ENCODE measurements around the gene STEAP1B.

The STEAP1B gene

GRCh38 chr7:22418251-22419046, 81.5 kb downstream of the STEAP1B start:
- H3K9me3 ChIP-seq (ENCODE audit: insufficient read depth, low read depth, low read length): no peaks in the 10 kb centered on the region
- WGBS (ENCODE audit: extremely low coverage, insufficient coverage, insufficient read length): no CpG with 5 or more reads among the region's 6 CpGs

DNA sequence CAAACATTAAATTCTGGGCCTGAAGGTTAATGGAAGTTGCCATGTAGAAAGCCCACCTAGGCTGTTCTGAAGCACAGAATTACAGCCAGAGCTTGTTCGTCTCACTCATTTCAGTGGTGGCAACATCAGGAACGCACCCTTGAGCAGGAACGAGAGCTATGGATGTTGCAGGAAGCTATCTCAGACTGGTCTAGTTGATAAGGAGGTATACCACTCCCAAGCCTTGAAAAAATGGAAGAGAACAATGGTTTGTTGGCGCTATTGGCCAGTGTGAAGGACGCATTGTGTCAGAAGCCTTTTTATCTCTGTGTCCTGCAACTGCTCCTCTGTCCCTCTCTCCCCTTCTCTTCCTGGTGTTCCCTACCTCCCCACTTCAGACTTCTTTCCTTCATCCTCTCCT, 82.1 kb downstream of the STEAP1B start:
- Histone ChIP-seq H3K79me2 (ENCODE audit: control insufficient read depth, insufficient read depth, low read length, poor library complexity) (no peaks in the 10 kb centered on the region), H3K4me1 (ENCODE audit: control insufficient read depth in 1 of 2, insufficient read depth in 2 of 2, low read length in 2 of 2) (no peaks in the 10 kb centered on the region), H4K12ac (ENCODE audit: low read depth, low read length) (no peak overlapping the region), H2AK5ac (ENCODE audit: low read length) (no peak overlapping the region), H3K9me3 (ENCODE audit: insufficient read depth, low read depth, low read length) (no peaks in the 10 kb centered on the region), H3K27me3 (ENCODE audit: insufficient read depth, low read length) (no peaks in the 10 kb centered on the region), H3K36me3 (ENCODE audit: control insufficient read depth in 1 of 2, insufficient read depth in 2 of 2, low read length in 2 of 2) (no peaks in the 10 kb centered on the region), H3K14ac (ENCODE audit: low read length) (no peak overlapping the region), H3K27ac (ENCODE audit: low read depth, low read length) (no peak overlapping the region), H2BK120ac (ENCODE audit: insufficient read depth, low read length, poor library complexity) (no peak overlapping the region), H2BK5ac (ENCODE audit: low read depth, low read length, poor library complexity) (no peak overlapping the region), H3K4me3 (ENCODE audit: low read depth, low read length) (no peak overlapping the region), H2BK12ac (ENCODE audit: low read length) (no peak overlapping the region), H2AFZ (ENCODE audit: insufficient read depth, low read length, poor library complexity) (no peak overlapping the region), H3K4me2 (ENCODE audit: low read length) (no peak overlapping the region), H3K79me1 (ENCODE audit: low read length) (no peaks in the 10 kb centered on the region), H3K9ac (ENCODE audit: low read length) (no peak overlapping the region), H4K91ac (ENCODE audit: low read depth, low read length) (no peak overlapping the region), H3K23ac (ENCODE audit: low read length) (no peak overlapping the region), H4K8ac (ENCODE audit: low read depth, low read length) (no peak overlapping the region), H3K4ac (ENCODE audit: low read depth, low read length) (no peak overlapping the region), H3K18ac (ENCODE audit: low read length) (no peak overlapping the region)
- no peak for DNase-seq
- no CpG with 5 or more reads among the region's 5 CpGs for WGBS (ENCODE audit: extremely low coverage, insufficient coverage, insufficient read length)

More at GRCh38 chr7:22418251-22419046, 81.5 kb downstream of the STEAP1B start:
- Histone ChIP-seq H4K12ac (ENCODE audit: low read depth, low read length) (no peak overlapping the region), H2BK5ac (ENCODE audit: low read depth, low read length, poor library complexity) (no peak overlapping the region), H3K9ac (ENCODE audit: low read length) (no peak overlapping the region), H3K79me2 (ENCODE audit: control insufficient read depth, insufficient read depth, low read length, poor library complexity) (no peaks in the 10 kb centered on the region), H4K8ac (ENCODE audit: low read depth, low read length) (no peak overlapping the region), H2BK120ac (ENCODE audit: insufficient read depth, low read length, poor library complexity) (no peak overlapping the region), H2BK12ac (ENCODE audit: low read length) (no peak overlapping the region), H3K36me3 (ENCODE audit: control insufficient read depth in 1 of 2, insufficient read depth in 2 of 2, low read length in 2 of 2) (no peaks in the 10 kb centered on the region), H3K14ac (ENCODE audit: low read length) (no peak overlapping the region), H4K91ac (ENCODE audit: low read depth, low read length) (no peak overlapping the region), H3K4ac (ENCODE audit: low read depth, low read length) (no peak overlapping the region), H2AK5ac (ENCODE audit: low read length) (no peak overlapping the region), H3K4me1 (ENCODE audit: control insufficient read depth in 1 of 2, insufficient read depth in 2 of 2, low read length in 2 of 2) (no peaks in the 10 kb centered on the region), H3K4me3 (ENCODE audit: low read depth, low read length) (no peak overlapping the region), H3K27ac (ENCODE audit: low read depth, low read length) (no peak overlapping the region), H3K79me1 (ENCODE audit: low read length) (no peaks in the 10 kb centered on the region), H3K27me3 (ENCODE audit: insufficient read depth, low read length) (no peaks in the 10 kb centered on the region), H3K4me2 (ENCODE audit: low read length) (no peak overlapping the region), H2AFZ (ENCODE audit: insufficient read depth, low read length, poor library complexity) (no peak overlapping the region), H3K18ac (ENCODE audit: low read length) (no peak overlapping the region), H3K23ac (ENCODE audit: low read length) (no peak overlapping the region)
- no peak for DNase-seq

- Histone ChIP-seq H2AFZ (ENCODE audit: insufficient read depth, low read length, poor library complexity) (no peak overlapping the region), H3K27ac (ENCODE audit: low read depth, low read length) (no peak overlapping the region), H3K79me1 (ENCODE audit: low read length) (no peaks in the 10 kb centered on the region), H3K23ac (ENCODE audit: low read length) (no peak overlapping the region), H2BK5ac (ENCODE audit: low read depth, low read length, poor library complexity) (no peak overlapping the region), H3K4ac (ENCODE audit: low read depth, low read length) (no peak overlapping the region), H3K14ac (ENCODE audit: low read length) (no peak overlapping the region), H4K91ac (ENCODE audit: low read depth, low read length) (no peak overlapping the region), H3K18ac (ENCODE audit: low read length) (no peak overlapping the region), H3K36me3 (ENCODE audit: control insufficient read depth in 1 of 2, insufficient read depth in 2 of 2, low read length in 2 of 2) (no peaks in the 10 kb centered on the region), H3K4me1 (ENCODE audit: control insufficient read depth in 1 of 2, insufficient read depth in 2 of 2, low read length in 2 of 2) (no peaks in the 10 kb centered on the region), H4K12ac (ENCODE audit: low read depth, low read length) (no peak overlapping the region), H2BK12ac (ENCODE audit: low read length) (no peak overlapping the region), H4K8ac (ENCODE audit: low read depth, low read length) (no peak overlapping the region), H3K27me3 (ENCODE audit: insufficient read depth, low read length) (no peaks in the 10 kb centered on the region), H2AK5ac (ENCODE audit: low read length) (no peak overlapping the region), H3K4me3 (ENCODE audit: low read depth, low read length) (no peak overlapping the region), H3K9ac (ENCODE audit: low read length) (no peak overlapping the region), H3K4me2 (ENCODE audit: low read length) (no peak overlapping the region), H2BK120ac (ENCODE audit: insufficient read depth, low read length, poor library complexity) (no peak overlapping the region), H3K9me3 (ENCODE audit: insufficient read depth, low read depth, low read length) (no peaks in the 10 kb centered on the region), H3K79me2 (ENCODE audit: control insufficient read depth, insufficient read depth, low read length, poor library complexity) (no peaks in the 10 kb centered on the region)
- no CpG with 5 or more reads among the region's 2 CpGs for WGBS (ENCODE audit: extremely low coverage, insufficient coverage, insufficient read length)
- DNase-seq: no peak
These were observed 82.6 kb downstream of the STEAP1B start for GRCh38 chr7:22417349-22417748.

DNA sequence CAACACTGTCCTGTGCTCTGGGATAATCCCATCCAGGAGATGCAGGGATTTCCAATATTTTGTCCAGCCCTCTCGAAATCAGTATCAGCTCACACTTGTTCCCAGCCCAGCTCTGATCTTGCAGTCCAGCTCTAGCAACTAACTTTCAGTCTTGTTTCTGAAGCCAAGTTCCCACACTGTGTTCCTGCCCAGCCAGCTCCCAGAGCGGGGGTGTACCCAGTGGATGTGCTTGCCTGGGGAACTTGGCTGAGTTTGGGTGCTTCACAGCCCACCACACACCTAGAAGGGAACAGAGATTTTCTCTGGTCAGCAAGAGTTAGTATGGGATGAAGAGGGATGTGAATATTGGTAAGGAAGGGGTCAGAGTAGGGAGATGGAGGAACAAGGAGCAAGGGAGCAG, 85.6 kb downstream of the STEAP1B start:
- Histone ChIP-seq H4K91ac (ENCODE audit: low read depth, low read length) (no peak overlapping the region), H3K27ac (ENCODE audit: low read depth, low read length) (no peak overlapping the region), H3K36me3 (ENCODE audit: control insufficient read depth in 1 of 2, insufficient read depth in 2 of 2, low read length in 2 of 2) (no peaks in the 10 kb centered on the region), H3K79me2 (ENCODE audit: control insufficient read depth, insufficient read depth, low read length, poor library complexity) (no peaks in the 10 kb centered on the region), H4K12ac (ENCODE audit: low read depth, low read length) (no peak overlapping the region), H3K4me3 (ENCODE audit: low read depth, low read length) (no peak overlapping the region), H2BK5ac (ENCODE audit: low read depth, low read length, poor library complexity) (no peak overlapping the region), H3K27me3 (ENCODE audit: insufficient read depth, low read length) (no peaks in the 10 kb centered on the region), H3K4me1 (ENCODE audit: control insufficient read depth in 1 of 2, insufficient read depth in 2 of 2, low read length in 2 of 2) (no peaks in the 10 kb centered on the region), H3K9ac (ENCODE audit: low read length) (no peak overlapping the region), H2AFZ (ENCODE audit: insufficient read depth, low read length, poor library complexity) (no peak overlapping the region), H3K79me1 (ENCODE audit: low read length) (no peaks in the 10 kb centered on the region), H2BK120ac (ENCODE audit: insufficient read depth, low read length, poor library complexity) (no peak overlapping the region), H3K23ac (ENCODE audit: low read length) (no peak overlapping the region), H2AK5ac (ENCODE audit: low read length) (no peak overlapping the region), H3K9me3 (ENCODE audit: insufficient read depth, low read depth, low read length) (no peaks in the 10 kb centered on the region), H3K14ac (ENCODE audit: low read length) (no peak overlapping the region), H4K8ac (ENCODE audit: low read depth, low read length) (no peak overlapping the region), H3K4me2 (ENCODE audit: low read length) (no peak overlapping the region), H2BK12ac (ENCODE audit: low read length) (no peak overlapping the region), H3K18ac (ENCODE audit: low read length) (no peak overlapping the region), H3K4ac (ENCODE audit: low read depth, low read length) (no peak overlapping the region)
- DNase-seq: no peak
- WGBS (ENCODE audit: extremely low coverage, insufficient coverage, insufficient read length): no CpG with 5 or more reads among the region's 2 CpGs
